Activated B cell treated with CpG ODN at 0.5 μM for 24 hours (primary cell): ENCODE results near the gene CHERP. TPM values are rescaled to one million over a fixed set of nuclear protein-coding genes. Genes with fewer than 3 reads are reported as not detected.
"Not testable (repeated sequence)": the region's sequence is repeated elsewhere in the genome, so short reads cannot be mapped to it uniquely, and the experiment has no call there.

Experiments
- ATAC-seq: fragments of 200-7000 bp; cut with Tn5 transposase; one replicate; pipeline ENCODE4 v1.10.0; 2021; ENCODE audit warnings: low read depth, mild to moderate bottlenecking, moderate library complexity
- CTCF ChIA-PET: fragments of 350-600 bp; sonication (Branson Sonifier 250); formaldehyde crosslinking; loops from one replicate; lab custom pipeline; 2021; ENCODE audit warnings: antibody characterized with exemption; lab: Charles Lee
- POLR2A ChIA-PET: fragments of 350-600 bp; sonication (Branson Sonifier 250); formaldehyde crosslinking; loops from one replicate; lab custom pipeline; 2021; ENCODE audit warnings: antibody characterized with exemption; lab: Charles Lee
- DNase-seq: peaks from one replicate; pipeline ENCODE4 v3.0.0; 2022
- H3K27ac Mint-ChIP-seq: one replicate; pipeline ENCODE4 v1.8.0; 2020; ENCODE audit warnings: mixed read lengths
- H3K27me3 Mint-ChIP-seq: one replicate; pipeline ENCODE4 v1.8.0; 2021; ENCODE audit warnings: mixed read lengths
- H3K36me3 Mint-ChIP-seq: one replicate; pipeline ENCODE4 v1.8.0; 2021; ENCODE audit warnings: low read depth, mixed read lengths
- H3K4me1 Mint-ChIP-seq: one replicate; pipeline ENCODE4 v1.8.0; 2021; ENCODE audit warnings: mixed read lengths
- H3K4me3 Mint-ChIP-seq: one replicate; pipeline ENCODE4 v1.8.0; 2020; ENCODE audit warnings: mild to moderate bottlenecking, mixed read lengths
- H3K9me3 Mint-ChIP-seq: one replicate; pipeline ENCODE4 v1.8.0; 2020; ENCODE audit warnings: mixed read lengths
- CTCF ChIP-seq: fragments of 200-600 bp; IDR thresholded peaks from one replicate; pipeline ENCODE4 v1.8.0; 2022; ENCODE audit warnings: antibody characterized with exemption, mild to moderate bottlenecking
- intact Hi-C: fragments of 100-400 bp; cut with micrococcal nuclease; formaldehyde crosslinking; loops from one replicate; pipeline ENCODE4 v1.15.1; 2024
- total RNA-seq: library from RNA; stranded (reverse); gene quantifications from 2 replicates; pipeline ENCODE4 v1.2.3, GENCODE V29; 2022

The CHERP gene
- total RNA-seq, 1 donor from 2014 or later, result 89.3 TPM

DNA sequence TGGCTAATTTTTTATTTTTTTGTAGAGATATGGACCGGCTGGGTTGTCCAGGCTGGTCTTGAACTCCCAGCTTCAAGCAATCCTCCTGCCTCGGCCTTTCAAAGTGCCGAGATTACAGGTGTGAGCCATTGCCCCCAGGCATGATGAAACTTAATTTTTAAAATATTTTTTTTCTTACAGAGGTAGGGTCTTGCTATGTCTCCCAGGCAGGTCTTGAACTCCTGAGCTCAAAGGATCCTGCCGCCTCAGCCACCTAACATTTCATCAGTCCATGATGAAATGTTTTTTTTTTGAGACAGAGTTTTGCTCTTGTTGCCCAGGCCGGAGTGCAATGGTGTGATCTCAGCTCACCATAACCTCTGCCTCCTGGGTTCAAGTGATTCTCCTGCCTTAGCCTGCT lies 33.7 kb downstream of the CHERP start:
- H3K27me3 Mint-ChIP-seq, result no peaks in the 10 kb centered on the region
- peaks cover 31% of the 10 kb centered on the region for H3K36me3 Mint-ChIP-seq
- no peaks in the 10 kb centered on the region for H3K4me1 Mint-ChIP-seq
- ChIA-PET CTCF (no interaction called here), POLR2A (interaction anchor here (0.8 kb wide), 1 partner anchor 62 kb away, joined by 3 read pairs; no protein-coding TSS in a partner anchor)
- H3K9me3 Mint-ChIP-seq, result no peaks in the 10 kb centered on the region
- ATAC-seq (no peak), DNase-seq (no peak)
- intact Hi-C loops, result no loop called here
- H3K4me3 Mint-ChIP-seq, result no peak overlapping the region
- no peak overlapping the region for H3K27ac Mint-ChIP-seq
- no peak for TF ChIP-seq CTCF

DNA sequence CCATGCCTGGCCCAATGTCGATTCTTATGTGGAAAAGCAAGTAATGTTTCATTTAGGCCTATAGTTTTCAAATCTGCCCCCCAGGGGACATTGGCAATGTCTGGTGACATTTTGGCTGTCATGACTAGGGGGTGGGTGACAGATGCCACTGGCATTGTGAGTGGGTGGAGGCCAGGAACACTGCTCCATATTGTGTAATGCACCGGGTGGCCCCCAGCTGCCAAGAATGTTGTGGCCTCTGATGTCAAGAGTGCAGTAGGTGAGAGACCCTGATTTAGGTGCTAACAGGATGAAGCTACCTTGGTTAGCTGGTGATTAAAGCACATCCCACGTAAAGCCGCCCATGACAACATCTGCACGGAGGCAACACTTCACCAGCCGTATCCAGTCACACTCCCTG lies 35.3 kb downstream of the CHERP start:
- DNase-seq (no peak), ATAC-seq (no peak)
- Mint-ChIP-seq H3K4me1 (no peaks in the 10 kb centered on the region), H3K27ac (no peak overlapping the region), H3K4me3 (no peak overlapping the region), H3K27me3 (no peaks in the 10 kb centered on the region), H3K36me3 (peaks cover 33% of the 10 kb centered on the region), H3K9me3 (no peaks in the 10 kb centered on the region)
- ChIA-PET POLR2A (no interaction called here), CTCF (no interaction called here)
- intact Hi-C loops, result no loop called here
- TF ChIP-seq CTCF, result no peak

DNA sequence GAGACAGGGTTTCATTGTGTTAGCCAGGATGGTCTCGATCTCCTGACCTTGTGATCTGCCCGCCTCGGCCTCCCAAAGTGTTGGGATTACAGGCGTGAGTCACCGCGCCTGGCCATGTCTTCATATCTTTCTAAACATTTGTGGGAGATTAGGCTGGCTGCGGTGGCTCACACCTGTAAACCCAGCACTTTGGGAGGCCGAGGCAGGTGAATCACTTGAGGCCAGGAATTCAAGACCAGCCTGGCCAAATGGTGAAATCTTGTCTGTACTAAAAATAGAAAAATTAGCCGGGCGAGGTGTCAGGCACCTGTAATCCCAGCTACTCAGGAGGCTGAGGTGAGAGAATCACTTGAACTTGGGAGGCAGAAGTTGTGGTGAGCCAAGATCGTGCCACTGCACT lies 36.1 kb downstream of the CHERP start:
- H3K36me3 Mint-ChIP-seq, result peaks cover 34% of the 10 kb centered on the region
- POLR2A ChIA-PET, H3K4me3 Mint-ChIP-seq, CTCF ChIA-PET, H3K4me1 Mint-ChIP-seq, intact Hi-C loops, DNase-seq, H3K27ac Mint-ChIP-seq, H3K9me3 Mint-ChIP-seq, ATAC-seq, H3K27me3 Mint-ChIP-seq: not testable (repeated sequence)

DNA sequence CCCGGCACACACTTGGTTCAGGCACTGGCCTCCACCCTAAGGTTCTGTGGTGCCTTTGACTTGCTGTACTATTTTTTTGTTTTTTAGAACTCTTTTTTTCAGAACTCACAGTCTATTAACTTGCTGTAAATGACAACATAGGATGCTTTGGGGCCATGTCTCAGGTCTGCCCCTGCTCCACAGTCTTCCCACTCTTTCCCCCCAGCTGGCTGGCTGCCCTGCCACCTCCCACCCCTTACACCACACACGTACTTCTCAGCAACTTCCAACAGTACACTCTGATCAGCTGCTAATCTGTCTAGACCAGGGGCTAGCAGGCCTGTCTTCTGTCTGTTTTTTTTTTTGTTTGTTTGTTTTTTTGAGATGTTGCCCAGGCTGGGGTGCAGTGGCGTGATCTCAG lies 38.0 kb downstream of the CHERP start:
- DNase-seq (no peak), ATAC-seq (no peak)
- H3K9me3 Mint-ChIP-seq, result no peaks in the 10 kb centered on the region
- H3K4me1 Mint-ChIP-seq, result no peaks in the 10 kb centered on the region
- no peak overlapping the region for H3K4me3 Mint-ChIP-seq
- intact Hi-C loops, result no loop called here
- H3K36me3 Mint-ChIP-seq, result peaks cover 25% of the 10 kb centered on the region
- ChIA-PET POLR2A (no interaction called here), CTCF (no interaction called here)
- H3K27me3 Mint-ChIP-seq, result no peaks in the 10 kb centered on the region
- no peak overlapping the region for H3K27ac Mint-ChIP-seq
- TF ChIP-seq CTCF, result no peak

GRCh38 chr19:16497837-16498236 lies 44.4 kb downstream of the CHERP start:
- Mint-ChIP-seq H3K4me3 (peak overlapping the region; percentile 3), H3K4me1 (peaks cover 19% of the 10 kb centered on the region), H3K36me3 (peaks cover 12% of the 10 kb centered on the region), H3K27me3 (no peaks in the 10 kb centered on the region), H3K9me3 (no peaks in the 10 kb centered on the region), H3K27ac (no peak overlapping the region)
- ChIA-PET POLR2A (no interaction called here), CTCF (no interaction called here)
- DNase-seq (no peak), ATAC-seq (no peak)
- no peak for TF ChIP-seq CTCF
- intact Hi-C loops, result no loop called here

DNA sequence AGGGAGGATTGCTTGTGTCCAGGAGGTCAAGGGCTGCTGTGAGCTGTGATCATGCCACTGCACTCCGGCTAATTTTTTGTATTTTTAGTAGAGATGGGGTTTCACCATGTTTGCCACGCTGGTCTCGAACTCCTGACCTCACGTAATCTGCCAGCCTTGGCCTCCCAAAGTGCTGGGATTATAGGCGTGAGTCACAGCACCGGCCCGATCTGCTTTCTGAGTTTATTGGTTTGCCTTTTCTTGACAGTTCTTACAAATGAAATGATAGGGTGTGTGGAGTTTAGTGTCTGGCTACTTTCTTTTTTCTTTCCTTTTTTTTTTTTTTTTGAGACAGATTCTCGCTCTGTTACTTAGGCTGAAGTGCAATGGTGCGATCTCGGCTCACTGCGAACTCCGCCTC lies 45.2 kb downstream of the CHERP start:
- H3K9me3 Mint-ChIP-seq, result no peaks in the 10 kb centered on the region
- H3K4me3 Mint-ChIP-seq, result peak overlapping the region; percentile 98
- no peak for DNase-seq
- peaks cover 9% of the 10 kb centered on the region for H3K36me3 Mint-ChIP-seq
- POLR2A ChIA-PET, result interaction anchor here (1.1 to 2.6 kb wide), 10 partner anchors 25 to 165 kb away, joined by 3 to 22 read pairs (median 5); partner anchors contain the start of genes CHERP and EPS15L1
- CTCF ChIA-PET, result interaction anchor here (0.5 kb wide), 1 partner anchor 451 kb away, joined by 3 read pairs; no protein-coding TSS in a partner anchor
- peaks cover 19% of the 10 kb centered on the region for H3K4me1 Mint-ChIP-seq
- H3K27me3 Mint-ChIP-seq, result no peaks in the 10 kb centered on the region
- TF ChIP-seq CTCF, result no peak
- no peak for ATAC-seq
- intact Hi-C loops, result no loop called here
- H3K27ac Mint-ChIP-seq, result no peak overlapping the region
